Cardiac muscle cell (in vitro differentiated cells and primary cell): ENCODE results near the gene BGN. TPM values are rescaled to one million over a fixed set of nuclear protein-coding genes. Genes with fewer than 3 reads are reported as not detected.

ENCODE experiments used
- DNase-seq, 2 donors: peaks; one replicate each; pipeline versions ENCODE4 v3.0.0 to v3.0.0-alpha.2; 2010 to 2017; ENCODE audit warnings: low read depth in 1 of 2, low spot score in 1 of 2
- H3K27ac ChIP-seq: fragments of 200-600 bp; sonication (generic); 2 replicates; pipeline ENCODE4 v1.5.1; 2016
- H3K27me3 ChIP-seq: fragments of 200-600 bp; sonication (generic); 2 replicates; pipeline ENCODE4 v1.6.0; 2016; ENCODE audit warnings: control low read depth
- H3K36me3 ChIP-seq: fragments of 200-600 bp; sonication (generic); 2 replicates; pipeline ENCODE4 v1.5.1; 2016; ENCODE audit warnings: control low read depth
- H3K4me1 ChIP-seq: fragments of 200-600 bp; sonication (generic); 2 replicates; pipeline ENCODE4 v1.8.1; 2017; ENCODE audit warnings: low read depth, mild to moderate bottlenecking, mixed run types
- H3K4me3 ChIP-seq: fragments of 200-600 bp; sonication (generic); 2 replicates; pipeline ENCODE4 v1.5.1; 2016; ENCODE audit warnings: mild to moderate bottlenecking
- H3K9me3 ChIP-seq: fragments of 200-600 bp; sonication (generic); 2 replicates; pipeline ENCODE4 v1.5.1; 2017; ENCODE audit warnings: low read depth, mild to moderate bottlenecking, control low read depth
- polyA plus RNA-seq: library from polyadenylated mRNA; unstranded; fragments of >200 nt; fragmentation: Nextera tagmentation; extraction: Ambion mirVana; gene quantifications from 2 replicates; pipeline ENCODE4 v1.2.1, GENCODE V29; 2016
- total RNA-seq: library from RNA; depleted of rRNA; stranded (reverse); fragments of >200 nt; gene quantifications from 2 replicates; pipeline ENCODE4 v1.2.3, GENCODE V29; 2016
- TF ChIP-seq, protein P1 (sequence below): IDR thresholded peaks from 2 replicates; pipeline ENCODE4 v1.5.1; 2012; ENCODE audit warnings: low read depth, mild to moderate bottlenecking, low read length

Gene BGN
- total and polyA plus RNA-seq, 2 experiments from 2014 or later, result 0.54 to 1.0 TPM

DNA sequence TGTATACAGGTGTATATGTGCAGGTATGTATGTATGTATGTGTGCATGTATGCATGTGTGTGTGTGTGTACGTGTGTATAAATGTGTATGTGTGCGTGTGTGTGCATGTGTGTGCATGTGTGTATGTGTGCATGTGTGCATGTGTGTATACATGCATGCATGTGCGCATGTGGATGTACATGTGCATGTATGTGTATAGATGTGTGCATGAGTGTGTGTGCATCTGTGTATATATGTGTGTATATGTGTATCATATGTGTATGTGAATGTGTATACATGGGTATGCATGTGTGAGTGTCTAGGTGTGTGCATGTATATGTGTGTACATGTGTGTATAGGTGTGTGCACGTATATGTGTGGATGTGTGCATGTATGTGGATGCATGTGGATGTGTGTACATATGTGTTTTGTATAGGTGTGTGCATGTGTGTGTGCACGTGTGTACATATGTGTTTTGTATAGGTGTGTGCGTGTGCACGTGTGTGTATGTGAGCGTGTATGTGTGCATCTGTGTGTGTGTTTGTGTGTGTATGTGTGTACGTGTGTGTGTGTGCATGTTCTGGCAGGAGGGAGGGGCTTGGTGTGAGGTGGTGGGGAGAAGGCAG is 6.0 kb downstream of the BGN start:
- H3K36me3 ChIP-seq, result no peaks in the 10 kb centered on the region
- no peaks in the 10 kb centered on the region for H3K4me1 ChIP-seq
- TF ChIP-seq, protein P1, sequence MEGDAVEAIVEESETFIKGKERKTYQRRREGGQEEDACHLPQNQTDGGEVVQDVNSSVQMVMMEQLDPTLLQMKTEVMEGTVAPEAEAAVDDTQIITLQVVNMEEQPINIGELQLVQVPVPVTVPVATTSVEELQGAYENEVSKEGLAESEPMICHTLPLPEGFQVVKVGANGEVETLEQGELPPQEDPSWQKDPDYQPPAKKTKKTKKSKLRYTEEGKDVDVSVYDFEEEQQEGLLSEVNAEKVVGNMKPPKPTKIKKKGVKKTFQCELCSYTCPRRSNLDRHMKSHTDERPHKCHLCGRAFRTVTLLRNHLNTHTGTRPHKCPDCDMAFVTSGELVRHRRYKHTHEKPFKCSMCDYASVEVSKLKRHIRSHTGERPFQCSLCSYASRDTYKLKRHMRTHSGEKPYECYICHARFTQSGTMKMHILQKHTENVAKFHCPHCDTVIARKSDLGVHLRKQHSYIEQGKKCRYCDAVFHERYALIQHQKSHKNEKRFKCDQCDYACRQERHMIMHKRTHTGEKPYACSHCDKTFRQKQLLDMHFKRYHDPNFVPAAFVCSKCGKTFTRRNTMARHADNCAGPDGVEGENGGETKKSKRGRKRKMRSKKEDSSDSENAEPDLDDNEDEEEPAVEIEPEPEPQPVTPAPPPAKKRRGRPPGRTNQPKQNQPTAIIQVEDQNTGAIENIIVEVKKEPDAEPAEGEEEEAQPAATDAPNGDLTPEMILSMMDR, result no peak
- no peak for DNase-seq
- H3K27ac ChIP-seq, result no peak overlapping the region
- no peak overlapping the region for H3K4me3 ChIP-seq
- no peaks in the 10 kb centered on the region for H3K27me3 ChIP-seq
- H3K9me3 ChIP-seq, result no peaks in the 10 kb centered on the region

DNA sequence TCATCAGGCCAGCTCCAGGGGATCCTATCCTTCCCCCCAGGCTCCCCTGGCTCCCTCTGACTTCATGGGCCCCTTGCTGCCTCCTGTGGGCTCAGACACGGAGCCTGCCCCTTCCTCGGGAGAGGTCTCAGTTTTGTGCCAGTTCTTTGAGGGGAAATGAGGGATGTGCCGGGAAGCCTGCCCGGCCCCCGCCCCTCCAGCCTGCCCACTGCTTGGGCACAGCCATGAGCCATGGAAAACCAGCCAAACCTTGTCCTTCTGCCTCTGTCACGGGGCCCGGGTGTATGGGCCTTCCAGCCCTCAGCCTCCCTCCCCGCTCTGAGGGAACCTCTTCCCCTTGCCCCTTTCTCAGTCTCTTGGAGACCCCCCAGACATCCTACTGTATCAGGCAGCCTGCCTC is 6.8 kb downstream of the BGN start:
- Histone ChIP-seq H3K27me3 (no peaks in the 10 kb centered on the region), H3K4me3 (no peak overlapping the region), H3K4me1 (no peaks in the 10 kb centered on the region), H3K36me3 (no peaks in the 10 kb centered on the region), H3K27ac (no peak overlapping the region), H3K9me3 (no peaks in the 10 kb centered on the region)
- no peak for DNase-seq
- TF ChIP-seq, protein P1, result no peak

DNA sequence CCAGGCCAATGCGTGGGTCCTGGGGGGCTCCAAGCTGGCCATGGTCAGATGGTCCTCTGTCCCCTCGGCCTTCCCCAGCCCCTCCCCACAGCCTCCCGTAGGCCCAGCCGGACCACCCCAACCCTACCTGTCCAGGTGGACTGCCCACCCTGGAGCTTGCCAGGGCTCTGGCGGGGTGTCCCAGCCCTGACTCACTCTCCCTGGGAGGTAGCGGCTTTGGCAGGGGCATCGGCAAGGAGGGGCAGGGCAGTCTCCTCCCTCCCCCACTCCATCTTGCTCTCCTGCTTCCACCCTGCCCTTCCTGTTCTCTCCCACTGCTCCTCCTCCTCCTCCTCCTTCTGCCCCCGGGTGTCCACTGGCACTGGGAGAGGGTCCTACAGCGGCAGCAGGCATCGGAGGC is 7.4 kb downstream of the BGN start:
- Histone ChIP-seq H3K36me3 (no peaks in the 10 kb centered on the region), H3K27me3 (no peaks in the 10 kb centered on the region), H3K27ac (no peak overlapping the region), H3K4me3 (no peak overlapping the region), H3K4me1 (no peaks in the 10 kb centered on the region), H3K9me3 (no peaks in the 10 kb centered on the region)
- TF ChIP-seq, protein P1, result no peak
- no peak for DNase-seq

DNA sequence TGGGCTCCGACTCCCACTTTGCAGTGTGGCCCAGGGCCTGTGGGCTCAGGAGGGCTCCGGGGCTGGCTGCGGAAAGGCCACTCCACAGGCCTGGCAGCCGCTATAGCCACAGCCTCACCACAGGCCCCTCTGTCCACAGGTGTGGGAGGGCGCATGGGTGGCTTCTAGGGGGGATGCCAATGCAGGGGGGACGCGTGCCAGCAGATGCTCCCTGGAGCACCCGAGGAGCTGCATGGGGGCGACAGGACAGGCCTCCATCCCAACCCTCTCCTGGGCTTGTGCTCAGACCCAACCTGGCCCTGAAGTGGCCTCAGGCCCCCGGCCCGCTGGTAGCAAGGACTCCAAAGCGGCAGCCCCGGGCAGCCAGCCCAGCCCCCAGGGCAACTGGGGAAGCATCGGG is 8.0 kb downstream of the BGN start:
- no peak for DNase-seq
- H3K4me1 ChIP-seq, result no peaks in the 10 kb centered on the region
- TF ChIP-seq, protein P1, result no peak

DNA sequence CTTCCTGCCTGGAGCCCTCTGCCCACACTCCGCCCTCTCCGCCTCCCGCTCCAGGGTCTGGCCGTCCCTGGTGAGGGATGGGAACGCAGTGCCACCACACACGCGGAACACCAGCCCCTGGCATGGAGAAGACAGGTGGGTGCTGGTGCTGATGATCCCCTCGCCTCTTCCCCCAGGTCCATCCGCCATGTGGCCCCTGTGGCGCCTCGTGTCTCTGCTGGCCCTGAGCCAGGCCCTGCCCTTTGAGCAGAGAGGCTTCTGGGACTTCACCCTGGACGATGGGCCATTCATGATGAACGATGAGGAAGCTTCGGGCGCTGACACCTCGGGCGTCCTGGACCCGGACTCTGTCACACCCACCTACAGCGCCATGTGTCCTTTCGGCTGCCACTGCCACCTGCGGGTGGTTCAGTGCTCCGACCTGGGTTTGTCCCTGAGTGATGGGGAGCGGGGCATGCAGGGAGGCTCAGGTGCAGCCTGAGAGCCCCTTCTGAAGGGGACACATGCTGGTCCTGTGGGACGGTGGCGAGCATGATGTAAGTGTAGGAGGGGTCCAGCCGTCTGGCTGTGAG is 9.8 kb downstream of the BGN start:
- Histone ChIP-seq H3K27me3 (no peaks in the 10 kb centered on the region), H3K36me3 (no peaks in the 10 kb centered on the region), H3K27ac (no peak overlapping the region), H3K9me3 (no peaks in the 10 kb centered on the region), H3K4me3 (no peak overlapping the region), H3K4me1 (no peaks in the 10 kb centered on the region)
- no peak for DNase-seq
- TF ChIP-seq, protein P1, result no peak

More for the DNA sequence above, 8.0 kb downstream of the BGN start:
- H3K4me3 ChIP-seq, result no peak overlapping the region
- H3K27me3 ChIP-seq, result no peaks in the 10 kb centered on the region
- no peaks in the 10 kb centered on the region for H3K36me3 ChIP-seq
- no peak overlapping the region for H3K27ac ChIP-seq
- H3K9me3 ChIP-seq, result no peaks in the 10 kb centered on the region
